Midbrain (tissue), 1 donor: ENCODE results near the gene TANK.
A peak's percentile ranks its signal among the peaks of the same experiment; 100 is the strongest.
"Not testable (repeated sequence)": the region's sequence is repeated elsewhere in the genome, so short reads cannot be mapped to it uniquely, and the experiment has no call there.

Experiments
- DNase-seq: peaks from one replicate; lab custom pipeline; 2025; lab: John Stamatoyannopoulos, UW

TANK gene

GRCh38 chr2:161160226-161161073 is at the start of gene TANK:
Gene TANK, plus strand, starts transcription at chr2:161160428. Its CDS starts 19,235 bp downstream, at chr2:161179663.
- peak; percentile 85 for DNase-seq

GRCh38 chr2:161111531-161111930 is 48.7 kb upstream of the TANK start:
- no peak for DNase-seq

- no peak for DNase-seq
Measured at GRCh38 chr2:161112908-161113307, 47.3 kb upstream of the TANK start.

- no peak for DNase-seq
Measured at GRCh38 chr2:161113693-161114575, 46.3 kb upstream of the TANK start.

- no peak for DNase-seq
Measured at GRCh38 chr2:161115205-161115604, 45.0 kb upstream of the TANK start.

- DNase-seq = no peak
Measured at GRCh38 chr2:161115605-161116380, 44.4 kb upstream of the TANK start.

- DNase-seq = no peak
Measured at GRCh38 chr2:161116509-161116908, 43.7 kb upstream of the TANK start.

- no peak for DNase-seq
Measured at GRCh38 chr2:161117506-161117905, 42.7 kb upstream of the TANK start.

GRCh38 chr2:161118722-161119121 is 41.5 kb upstream of the TANK start:
- DNase-seq = no peak

- no peak for DNase-seq
Measured at GRCh38 chr2:161119483-161119882, 40.7 kb upstream of the TANK start.

- no peak for DNase-seq
Measured at GRCh38 chr2:161120775-161121174, 39.5 kb upstream of the TANK start.

- DNase-seq = no peak
Measured at GRCh38 chr2:161121622-161122021, 38.6 kb upstream of the TANK start.

- DNase-seq = peak; percentile 26
Measured at GRCh38 chr2:161122772-161123530, 37.3 kb upstream of the TANK start.

- DNase-seq = no peak
Measured at GRCh38 chr2:161123531-161124030, 36.6 kb upstream of the TANK start.

- no peak for DNase-seq
Measured at GRCh38 chr2:161124201-161124600, 36.0 kb upstream of the TANK start.

GRCh38 chr2:161128885-161129284 is 31.3 kb upstream of the TANK start:
- no peak for DNase-seq

GRCh38 chr2:161130354-161130753 is 29.9 kb upstream of the TANK start:
- no peak for DNase-seq

- no peak for DNase-seq
Measured at GRCh38 chr2:161131074-161131680, 29.1 kb upstream of the TANK start.

- DNase-seq = no peak
Measured at GRCh38 chr2:161131804-161132203, 28.4 kb upstream of the TANK start.

GRCh38 chr2:161132384-161132783 is 27.8 kb upstream of the TANK start:
- DNase-seq = not testable (repeated sequence)

- no peak for DNase-seq
Measured at GRCh38 chr2:161133366-161133765, 26.9 kb upstream of the TANK start.
